GM11168 (cell line): ENCODE results near the gene TADA1.

ENCODE experiments used
- in situ Hi-C: fragments of 300-500 bp; cut with MboI; formaldehyde crosslinking; loops from one replicate; pipeline ENCODE4 v1.12.0; 2022; ENCODE audit warnings: low sequenced_read_pairs; ENCODE audit not compliant: unreplicated experiment

The TADA1 gene, protein sequence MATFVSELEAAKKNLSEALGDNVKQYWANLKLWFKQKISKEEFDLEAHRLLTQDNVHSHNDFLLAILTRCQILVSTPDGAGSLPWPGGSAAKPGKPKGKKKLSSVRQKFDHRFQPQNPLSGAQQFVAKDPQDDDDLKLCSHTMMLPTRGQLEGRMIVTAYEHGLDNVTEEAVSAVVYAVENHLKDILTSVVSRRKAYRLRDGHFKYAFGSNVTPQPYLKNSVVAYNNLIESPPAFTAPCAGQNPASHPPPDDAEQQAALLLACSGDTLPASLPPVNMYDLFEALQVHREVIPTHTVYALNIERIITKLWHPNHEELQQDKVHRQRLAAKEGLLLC

DNA sequence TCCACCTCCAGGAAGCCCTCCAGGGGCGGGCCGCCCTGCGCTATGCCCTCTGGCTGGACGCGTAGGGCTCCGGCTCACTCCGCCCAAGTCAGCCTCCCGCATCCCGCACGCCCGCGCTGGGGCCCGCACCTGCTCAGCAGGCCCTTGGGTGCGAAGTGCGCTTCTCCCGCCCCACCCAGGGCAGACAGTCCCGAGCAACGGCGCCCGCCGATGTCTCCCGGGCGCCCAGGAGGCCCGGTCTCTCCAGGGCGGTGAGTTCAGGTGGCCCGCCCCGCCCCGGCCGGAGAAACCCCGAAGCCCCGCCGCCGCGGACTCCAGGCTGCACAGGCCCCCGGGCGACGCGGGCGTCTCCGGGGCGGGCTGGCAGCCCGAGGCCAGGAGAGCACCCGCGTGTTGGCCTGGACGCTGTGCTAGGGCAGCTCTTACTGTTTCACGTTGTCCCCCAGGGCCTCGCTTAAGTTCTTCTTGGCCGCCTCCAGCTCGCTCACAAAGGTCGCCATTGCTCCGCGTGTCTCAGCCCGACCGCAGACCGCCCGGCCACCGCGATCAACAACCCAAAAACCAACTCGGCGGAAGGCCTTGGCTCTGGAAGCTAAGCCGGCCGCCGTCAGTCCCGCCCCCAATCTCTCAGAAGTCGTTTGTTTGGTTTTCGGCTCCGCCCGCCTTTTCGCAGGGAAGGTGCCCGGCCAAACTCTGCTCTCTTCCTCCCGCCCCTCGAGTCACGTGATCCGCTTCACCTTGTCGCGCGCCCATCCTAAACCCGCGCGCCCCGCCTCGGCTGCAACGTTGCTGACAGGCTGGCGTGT is at the start of gene TADA1:
Gene TADA1, minus strand, starts transcription at position 531 of the 806 bp plus-strand sequence. Its CDS starts 31 bp downstream, at position 500.
- in situ Hi-C loops, result no loop called here

DNA sequence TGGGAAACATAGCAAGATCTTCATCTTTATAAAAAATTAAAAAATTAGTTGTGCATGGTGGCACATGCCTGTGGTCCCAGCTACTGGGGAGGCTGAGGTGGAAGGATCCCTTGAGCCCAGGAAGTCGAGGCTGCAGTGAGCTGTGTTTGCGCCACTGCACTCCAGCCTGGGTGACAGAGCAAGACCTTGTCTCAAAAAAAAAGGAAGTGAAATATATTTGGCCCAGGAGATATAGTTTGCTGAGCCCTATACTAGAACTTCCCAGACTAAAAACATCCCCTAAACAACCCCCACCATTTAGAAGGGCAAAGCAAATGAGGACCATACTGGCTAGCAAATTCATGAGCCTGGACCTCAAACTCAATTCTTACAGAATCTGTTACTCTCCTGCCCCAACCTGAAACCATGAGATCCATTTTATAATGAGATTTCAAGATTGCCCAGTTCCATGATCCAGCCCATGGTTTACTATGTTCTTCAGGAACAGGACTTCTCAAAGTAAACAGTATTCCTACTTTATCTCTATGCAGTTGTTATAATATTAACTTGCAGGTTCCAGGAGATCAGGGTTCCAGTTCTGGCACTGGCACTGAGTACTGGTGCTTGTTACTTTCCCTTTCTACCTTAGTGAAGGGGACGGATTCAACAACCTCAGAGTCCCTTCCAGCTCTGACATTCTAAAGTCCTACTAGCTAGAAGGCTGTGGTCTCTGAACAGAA is 48.9 kb upstream of the TADA1 start:
- in situ Hi-C loops, result loop anchor here (25.0 kb wide), 1 partner anchor 512 kb away; no protein-coding TSS in a partner anchor

DNA sequence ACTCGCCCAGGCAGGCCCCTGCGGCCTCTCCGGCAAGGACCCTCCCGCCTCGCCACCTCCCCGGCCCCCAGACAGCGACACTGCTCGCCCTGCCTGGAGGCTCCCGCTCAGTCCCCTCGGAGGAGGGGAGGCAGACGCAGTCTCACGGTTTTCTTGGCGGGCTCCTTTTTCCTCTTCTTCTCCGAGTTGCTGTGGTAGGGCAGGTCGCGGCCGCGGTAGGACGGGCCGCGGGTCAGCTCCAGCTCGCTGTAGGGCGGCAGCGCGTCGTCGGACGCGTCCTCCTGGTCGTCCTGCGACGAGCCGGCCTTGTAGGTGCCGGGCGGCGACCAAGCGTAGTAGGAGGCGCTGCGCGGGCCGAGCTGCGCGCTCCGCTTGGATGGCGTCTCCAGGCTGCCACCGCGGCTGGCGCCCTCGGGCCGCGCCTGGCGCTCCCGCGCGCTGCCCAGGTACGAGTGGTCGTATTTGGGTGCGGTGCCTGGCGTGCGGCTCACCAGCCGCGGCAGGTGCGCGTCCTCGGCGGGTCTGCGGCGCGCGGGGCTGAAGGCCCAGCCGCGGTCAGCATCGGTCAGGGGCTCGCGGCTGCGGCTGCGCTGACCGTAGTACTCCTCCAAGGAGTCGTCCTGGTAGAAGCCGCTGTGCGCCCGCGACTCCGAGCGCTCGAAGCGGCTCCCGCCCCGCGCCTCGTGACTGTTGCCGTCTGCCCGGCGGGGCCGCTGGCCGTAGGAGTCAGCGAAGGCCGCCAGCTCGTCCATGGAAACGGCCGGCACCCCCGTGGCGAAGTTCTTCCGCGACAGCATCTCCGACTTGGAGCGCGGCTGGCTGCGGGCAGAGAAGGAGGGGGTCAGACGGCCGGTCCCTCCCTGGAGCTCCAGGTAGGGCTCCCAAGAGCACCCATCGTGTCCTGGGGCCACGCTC is 44.8 kb upstream of the TADA1 start:
- in situ Hi-C loops, result loop anchor here (25.0 kb wide), 1 partner anchor 516 kb away; no protein-coding TSS in a partner anchor

DNA sequence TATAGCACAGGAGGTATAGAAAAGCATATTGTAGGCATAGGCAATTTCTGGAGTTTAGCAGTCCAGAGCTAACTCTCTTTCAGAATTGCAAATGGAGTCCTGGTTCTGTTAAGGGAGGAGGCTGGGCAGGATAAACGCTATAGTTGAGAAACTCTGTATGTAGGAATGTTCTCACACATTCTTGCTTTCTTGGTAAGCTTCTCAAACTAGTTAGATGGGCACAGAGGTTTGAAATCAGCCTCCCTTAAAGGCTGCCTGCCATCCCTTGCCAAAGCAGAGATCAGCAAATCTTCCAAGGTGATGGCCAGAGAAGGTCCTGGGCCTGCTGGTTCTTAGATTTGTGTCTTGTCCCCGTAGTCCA is 42.9 kb upstream of the TADA1 start:
- in situ Hi-C loops, result loop anchor here (25.0 kb wide), 1 partner anchor 518 kb away; no protein-coding TSS in a partner anchor

DNA sequence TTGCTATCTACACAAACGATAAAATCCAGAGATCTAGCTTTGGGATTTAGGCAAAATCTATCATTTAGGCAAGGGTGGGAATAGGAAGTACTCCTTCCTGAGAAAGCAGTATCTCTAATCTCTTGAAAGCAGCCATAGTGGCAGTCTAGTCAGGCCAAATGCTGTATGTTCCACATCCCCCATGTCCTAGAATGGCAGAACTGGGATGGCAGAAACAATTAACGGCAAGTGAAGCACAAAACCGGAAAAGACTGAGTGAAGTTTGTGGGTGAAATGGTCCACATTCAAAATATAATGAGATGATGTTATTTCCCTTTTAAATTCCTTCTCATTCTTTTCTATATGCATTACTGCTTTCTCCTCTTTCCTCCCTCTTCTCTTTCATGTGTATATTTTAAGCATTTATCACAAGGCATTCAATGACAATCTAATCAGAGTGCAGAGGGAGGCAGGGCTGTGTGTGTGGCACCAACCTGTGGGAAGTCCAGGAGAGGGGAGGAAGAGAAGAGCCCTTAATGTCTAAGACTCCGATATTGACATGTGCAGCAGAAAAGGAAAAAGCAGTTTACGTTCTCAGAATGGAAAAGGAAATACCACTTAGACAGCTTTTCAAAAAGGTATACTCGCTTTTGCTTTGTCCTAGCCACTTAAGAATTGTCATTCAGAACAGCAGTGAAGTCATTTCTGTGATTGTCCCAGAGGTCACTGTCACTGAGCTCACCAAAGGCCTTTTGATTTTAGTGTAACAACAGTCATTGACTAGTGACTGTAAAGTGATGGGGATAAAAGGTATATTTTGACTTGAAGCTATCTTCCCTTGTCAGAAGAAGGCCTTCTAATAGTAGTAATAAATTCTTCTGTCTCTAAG is 42.3 kb upstream of the TADA1 start:
- in situ Hi-C loops, result loop anchor here (25.0 kb wide), 1 partner anchor 519 kb away; no protein-coding TSS in a partner anchor

DNA sequence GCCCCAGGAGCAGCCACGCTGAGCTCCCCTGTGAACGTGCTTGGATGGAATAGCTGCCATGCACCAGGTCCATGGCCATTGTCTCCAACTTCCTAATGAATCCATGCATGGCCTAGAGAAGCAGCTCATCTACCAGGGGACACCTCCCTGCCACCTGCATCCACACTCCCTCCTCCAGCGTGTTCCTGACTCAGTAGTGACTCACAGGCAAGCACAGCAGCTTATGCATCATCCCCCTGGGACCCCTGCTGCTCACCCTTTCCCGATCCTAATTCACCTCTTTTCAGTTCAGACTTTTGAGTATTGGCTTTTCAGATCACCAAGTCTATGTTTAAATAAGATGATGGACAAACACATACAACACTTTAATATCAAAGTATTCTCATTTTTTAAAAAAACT is 39.9 kb upstream of the TADA1 start:
- in situ Hi-C loops, result loop anchor here (25.0 kb wide), 1 partner anchor 521 kb away; no protein-coding TSS in a partner anchor

DNA sequence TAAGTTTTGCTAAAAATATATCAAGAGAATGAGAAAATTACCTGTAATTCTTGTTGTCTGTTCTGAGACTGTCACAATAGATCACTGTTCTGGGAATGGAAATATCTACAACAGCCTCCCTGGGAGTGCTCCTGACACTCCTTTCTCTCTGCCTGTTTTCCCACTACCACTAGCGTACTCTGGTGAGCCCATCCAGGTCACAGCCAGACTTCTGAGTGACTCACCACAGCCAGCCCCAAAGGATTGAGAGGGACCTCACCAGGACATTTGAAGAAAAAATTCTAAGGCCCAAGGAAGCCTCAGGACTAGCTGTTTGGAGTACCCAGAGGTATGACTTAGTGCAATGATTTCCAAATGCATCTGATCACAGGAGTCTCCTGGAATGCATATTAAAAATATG is 39.0 kb upstream of the TADA1 start:
- in situ Hi-C loops, result loop anchor here (25.0 kb wide), 1 partner anchor 522 kb away; no protein-coding TSS in a partner anchor

DNA sequence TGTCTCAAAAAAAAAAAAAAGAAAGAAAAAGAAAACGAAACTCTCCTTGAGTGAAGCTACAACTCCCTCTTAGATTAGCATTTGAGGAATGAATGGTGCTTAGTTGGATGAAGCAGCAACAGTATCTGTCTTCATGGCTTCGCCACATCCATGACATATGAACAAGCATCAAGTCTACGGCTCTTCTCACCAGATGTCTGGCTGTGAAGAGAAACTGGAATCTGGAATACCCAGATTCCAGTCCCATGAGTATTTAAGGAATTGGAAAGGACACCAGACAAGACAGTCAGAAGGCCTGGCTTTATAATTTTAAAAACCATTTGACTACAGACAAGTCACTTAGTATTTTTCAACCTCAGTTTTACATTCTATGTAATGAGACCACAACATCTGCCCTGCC is 38.0 kb upstream of the TADA1 start:
- in situ Hi-C loops, result loop anchor here (5.0 to 25.0 kb wide), 2 partner anchors 148 to 523 kb away; no protein-coding TSS in a partner anchor

DNA sequence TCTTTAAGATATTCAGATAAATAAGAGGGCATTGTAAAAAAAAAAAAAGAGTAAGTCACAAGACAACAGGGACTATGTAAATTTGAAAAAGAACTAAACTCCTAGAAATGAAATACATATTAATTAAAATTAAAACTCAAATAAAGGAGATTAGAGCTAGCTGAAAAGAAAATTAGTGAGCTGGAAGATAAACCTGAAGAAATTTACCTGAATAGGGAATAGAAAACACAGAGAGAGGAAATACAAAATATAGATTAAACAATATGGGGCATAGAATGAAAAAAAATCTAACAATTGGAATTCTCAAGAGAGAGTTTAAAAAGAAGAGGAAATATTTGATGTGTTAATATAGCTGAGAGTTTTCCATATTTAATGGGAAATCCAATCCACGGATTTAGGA is 35.6 kb upstream of the TADA1 start:
- in situ Hi-C loops, result loop anchor here (5.0 to 25.0 kb wide), 2 partner anchors 151 to 526 kb away; no protein-coding TSS in a partner anchor

DNA sequence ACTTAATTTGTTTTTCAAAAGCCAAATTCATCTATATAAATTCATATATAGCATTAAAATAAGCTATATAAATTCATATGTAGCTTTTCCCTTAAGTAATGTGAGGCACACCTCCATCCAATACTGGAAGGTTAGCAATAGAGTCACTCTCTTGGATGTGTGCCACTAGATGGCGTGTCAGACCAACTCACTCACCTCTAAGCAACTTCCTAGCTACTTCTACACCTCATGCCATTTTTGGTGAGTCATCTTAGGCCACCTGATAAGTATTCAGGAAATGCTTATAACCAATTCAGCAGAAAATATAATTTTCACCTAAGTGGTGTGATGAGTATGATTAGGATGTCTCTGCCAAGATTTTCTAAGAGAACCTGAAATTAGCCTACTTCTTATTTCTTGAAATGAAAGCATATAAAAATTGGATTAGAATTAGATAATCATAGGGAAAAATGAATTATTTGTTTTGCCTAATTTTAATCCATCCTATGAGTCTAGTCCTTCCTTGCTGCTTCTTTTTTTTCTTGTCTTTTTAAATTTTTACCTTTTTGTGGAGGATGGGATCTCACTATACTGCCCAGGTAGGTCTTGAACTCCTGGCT is 34.4 kb upstream of the TADA1 start:
- in situ Hi-C loops, result loop anchor here (5.0 to 25.0 kb wide), 2 partner anchors 152 to 527 kb away; no protein-coding TSS in a partner anchor

DNA sequence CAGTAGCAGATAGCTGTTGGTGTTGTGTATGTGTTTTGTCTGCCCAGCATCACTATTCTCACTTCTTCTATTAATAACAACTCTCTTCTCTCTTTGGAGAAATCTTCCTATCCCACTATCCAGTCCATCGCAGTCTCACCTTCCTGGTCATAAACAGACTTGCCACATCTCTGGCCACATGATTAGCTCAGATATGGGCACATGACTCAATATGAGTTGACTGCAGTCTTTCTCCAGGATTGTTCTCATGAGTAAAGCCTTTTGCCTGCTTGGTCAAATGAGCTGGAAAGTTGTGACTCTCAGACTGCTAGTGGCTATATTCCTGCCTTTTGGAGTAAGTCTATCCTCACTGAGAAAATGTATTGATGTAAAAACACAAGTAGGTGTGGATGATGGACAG is 32.9 kb upstream of the TADA1 start:
- in situ Hi-C loops, result loop anchor here (25.0 kb wide), 1 partner anchor 528 kb away; no protein-coding TSS in a partner anchor

DNA sequence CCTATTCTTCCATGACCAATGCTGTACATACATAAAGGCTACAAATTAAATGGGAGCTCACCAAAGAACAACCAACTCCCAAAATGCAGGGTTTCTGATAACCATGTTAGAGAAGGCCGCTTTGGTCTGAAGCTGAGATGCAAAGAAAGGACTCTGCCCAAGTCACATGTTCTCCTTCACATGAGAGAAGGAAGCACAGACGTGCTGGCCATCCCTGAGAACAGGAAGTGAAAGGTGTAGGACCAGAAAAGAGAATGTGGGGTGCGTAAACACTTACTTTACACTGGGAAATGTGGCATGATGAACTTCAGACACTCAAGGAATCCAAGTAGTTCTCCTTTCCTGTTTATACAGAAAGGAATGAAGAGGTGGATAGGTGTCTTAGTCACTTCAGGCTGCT is 31.7 kb upstream of the TADA1 start:
- in situ Hi-C loops, result loop anchor here (25.0 kb wide), 1 partner anchor 530 kb away; no protein-coding TSS in a partner anchor

DNA sequence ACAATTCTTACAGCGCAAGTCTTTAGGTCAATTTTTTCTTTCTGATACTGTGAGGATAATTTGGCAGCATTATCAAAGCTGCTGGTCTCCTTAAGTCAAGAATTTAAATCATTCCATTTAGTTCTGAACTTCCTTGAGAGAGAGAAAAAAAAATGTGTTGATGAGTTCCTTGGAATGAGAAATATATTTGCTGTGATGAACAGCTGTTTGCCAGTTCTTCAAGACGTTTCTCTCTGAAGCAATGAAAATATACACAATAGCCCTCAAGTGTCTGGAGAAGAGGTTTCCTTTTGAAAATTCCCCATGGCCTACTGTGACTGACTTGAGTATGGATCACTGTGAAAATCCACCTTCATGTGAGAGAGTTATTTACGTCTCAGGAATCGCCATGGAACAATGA is 31.0 kb upstream of the TADA1 start:
- in situ Hi-C loops, result loop anchor here (25.0 kb wide), 1 partner anchor 530 kb away; no protein-coding TSS in a partner anchor

DNA sequence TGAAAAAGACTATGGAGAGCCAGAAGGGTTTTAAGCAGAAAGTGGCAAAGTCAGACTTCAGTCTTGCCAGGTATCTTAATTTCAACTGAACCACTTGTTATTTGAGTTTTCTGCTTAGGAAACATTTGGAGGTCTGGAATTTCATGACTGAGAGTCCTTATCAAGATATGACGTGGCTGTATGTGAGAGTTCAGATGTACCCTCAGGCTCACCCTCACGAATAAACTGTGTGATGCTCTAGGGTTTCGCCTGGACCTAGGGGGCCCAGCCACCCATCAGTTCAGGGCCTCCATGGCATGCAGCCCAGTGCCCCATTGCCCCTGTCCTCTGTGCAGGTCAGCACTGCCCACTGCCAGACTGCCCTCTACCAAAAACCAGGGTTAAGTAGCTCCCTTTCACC is 30.6 kb upstream of the TADA1 start:
- in situ Hi-C loops, result loop anchor here (25.0 kb wide), 1 partner anchor 531 kb away; no protein-coding TSS in a partner anchor

DNA sequence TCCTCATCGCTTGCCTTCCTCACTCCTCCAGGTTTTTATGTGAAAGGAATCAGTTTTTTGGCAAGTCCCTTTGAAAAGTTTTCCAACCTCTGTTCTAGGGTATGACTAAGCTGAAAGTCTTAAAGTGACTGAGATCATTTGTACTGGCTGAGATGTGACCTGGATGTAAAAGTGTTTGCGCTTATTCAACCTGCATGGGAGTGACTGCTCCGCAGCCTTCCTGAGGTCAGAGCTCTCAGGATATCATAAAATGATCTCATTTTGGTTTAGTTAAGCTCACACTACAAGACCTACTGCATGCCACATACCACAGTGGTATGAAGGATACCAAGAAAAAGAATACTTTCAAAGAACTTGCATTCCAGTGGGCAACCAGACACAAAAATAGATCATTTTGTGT is 29.8 kb upstream of the TADA1 start:
- in situ Hi-C loops, result loop anchor here (25.0 kb wide), 1 partner anchor 531 kb away; no protein-coding TSS in a partner anchor

DNA sequence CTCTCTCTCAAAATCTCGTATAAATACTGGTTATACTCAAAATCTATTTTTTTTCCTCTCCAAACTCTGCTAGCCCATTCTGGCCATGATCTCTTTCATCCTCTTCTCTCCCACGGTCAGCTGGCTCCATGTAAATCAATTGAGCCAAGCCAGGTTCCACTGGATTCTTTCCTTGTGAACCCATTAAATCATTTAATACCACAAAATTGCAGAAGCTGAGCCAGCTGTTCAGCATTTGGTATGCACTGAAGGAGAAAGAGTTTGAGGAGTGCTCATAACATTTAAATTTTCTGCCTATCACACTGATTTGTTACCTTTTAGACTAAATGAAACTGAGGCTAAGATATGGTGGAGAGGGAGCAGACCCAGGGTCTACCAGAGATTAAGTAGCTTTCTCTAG is 29.1 kb upstream of the TADA1 start:
- in situ Hi-C loops, result loop anchor here (25.0 kb wide), 1 partner anchor 532 kb away; no protein-coding TSS in a partner anchor

DNA sequence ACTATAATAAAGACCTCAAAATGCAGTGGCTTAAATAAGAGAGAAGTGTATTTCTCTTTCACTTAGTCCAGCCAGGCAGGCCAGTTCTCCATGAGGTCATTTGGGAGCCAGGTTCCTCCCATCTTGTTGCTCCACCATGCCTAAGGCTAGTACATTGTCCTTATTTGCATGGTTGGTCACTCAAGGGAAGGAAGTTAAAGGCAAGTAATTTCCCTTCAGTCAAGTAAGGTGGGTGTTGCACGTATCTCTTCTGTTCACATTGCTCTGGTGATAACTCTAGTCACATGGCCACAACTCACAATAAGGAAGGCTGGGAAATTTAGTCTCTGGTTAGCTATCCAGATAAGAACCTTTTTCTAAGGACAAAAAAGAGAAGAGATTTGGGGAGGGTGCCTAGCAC is 27.2 kb upstream of the TADA1 start:
- in situ Hi-C loops, result loop anchor here (25.0 kb wide), 1 partner anchor 534 kb away; no protein-coding TSS in a partner anchor
